H1 (cell line): ENCODE results near the gene CELSR1. TPM values are rescaled to one million over a fixed set of nuclear protein-coding genes. Genes with fewer than 3 reads are reported as not detected.

Experiments used
- CTCF ChIA-PET: fragments of 300-600 bp; sonication (Branson Sonifier 250); formaldehyde crosslinking; loops from one replicate; lab custom pipeline; 2021; ENCODE audit not compliant: partially characterized antibody; lab: Charles Lee
- POLR2A ChIA-PET: fragments of 300-600 bp; sonication (Branson Sonifier 250); formaldehyde crosslinking; loops from one replicate; lab custom pipeline; 2021; ENCODE audit warnings: inconsistent platforms; ENCODE audit not compliant: partially characterized antibody; lab: Charles Lee
- DNase-seq, 2 experiments: peaks; one replicate each; pipeline versions ENCODE4 v3.0.0 to v3.0.0-alpha.2; 2010 to 2022; ENCODE audit warnings: low spot score in 2 of 2, low read depth in 1 of 2, mixed read lengths in 1 of 2
- FAIRE-seq: peaks from 2 replicates; lab custom pipeline; 2011; peaks lifted over from hg19 to GRCh38; lab: Jason Lieb, UNC
- H2AFZ ChIP-seq: 2 replicates; pipeline ENCODE4 v1.8.1; 2012; ENCODE audit warnings: low read length, inconsistent platforms
- H2AK5ac ChIP-seq: 2 replicates; pipeline ENCODE4 v1.6.1; 2013; ENCODE audit warnings: low read depth, low read length
- H2BK120ac ChIP-seq: replicated peaks from 2 replicates; pipeline ENCODE3; 2013; ENCODE audit warnings: low read depth, low read length, inconsistent platforms
- H2BK12ac ChIP-seq: 2 replicates; pipeline ENCODE4 v1.6.1; 2013; ENCODE audit warnings: low read depth, low read length
- H2BK15ac ChIP-seq: 2 replicates; pipeline ENCODE4 v1.6.1; 2013; ENCODE audit warnings: low read length
- H2BK20ac ChIP-seq: 2 replicates; pipeline ENCODE4 v1.6.1; 2013; ENCODE audit warnings: low read length
- H2BK5ac ChIP-seq: 2 replicates; pipeline ENCODE4 v1.6.1; 2013; ENCODE audit warnings: low read depth, low read length
- H3K14ac ChIP-seq: 2 replicates; pipeline ENCODE4 v1.6.1; 2013; ENCODE audit warnings: inconsistent platforms; ENCODE audit not compliant: insufficient read length
- H3K18ac ChIP-seq: 2 replicates; pipeline ENCODE4 v1.6.1; 2013; ENCODE audit warnings: low read length; ENCODE audit errors: extremely low read depth
- H3K23ac ChIP-seq: 2 replicates; pipeline ENCODE4 v1.6.1; 2013; ENCODE audit warnings: inconsistent platforms; ENCODE audit not compliant: insufficient read length
- H3K23me2 ChIP-seq: 2 replicates; pipeline ENCODE4 v1.6.1; 2013; ENCODE audit warnings: low read depth, low read length
- H3K27ac ChIP-seq: 2 replicates; pipeline ENCODE4 v1.6.1; 2011; ENCODE audit warnings: low read depth, low read length, inconsistent platforms
- H3K27me3 ChIP-seq, 4 experiments: replicated peaks in 1 of 4; 1 replicate in 1 of 4; 2 replicates in 3 of 4; pipeline versions ENCODE4 v1.6.1 to v1.8.1; 2011 to 2013; ENCODE audit warnings: low read length in 3 of 4, mild to moderate bottlenecking in 3 of 4, inconsistent platforms in 2 of 4, mixed read lengths in 2 of 4, moderate library complexity in 1 of 4; ENCODE audit not compliant: control insufficient read depth in 3 of 4, insufficient read depth in 3 of 4; ENCODE audit errors: extremely low read depth in 1 of 4
- H3K36me3 ChIP-seq, 4 experiments: 2 replicates each; pipeline versions ENCODE4 v1.6.1 to v1.8.1; 2011 to 2013; ENCODE audit warnings: mild to moderate bottlenecking in 4 of 4, low read length in 3 of 4, moderate library complexity in 2 of 4, control low read depth in 1 of 4, inconsistent platforms in 1 of 4; ENCODE audit not compliant: insufficient read depth in 4 of 4, control insufficient read depth in 2 of 4
- H3K4ac ChIP-seq: replicated peaks from 2 replicates; pipeline ENCODE3; 2013; ENCODE audit warnings: low read length, low read depth, mixed read lengths, inconsistent platforms; ENCODE audit not compliant: insufficient read length
- H3K4me1 ChIP-seq, 4 experiments: replicated peaks in 1 of 4; 1 replicate in 1 of 4; 2 replicates in 3 of 4; pipeline versions ENCODE4 v1.6.1 to v1.8.1; 2011 to 2013; ENCODE audit warnings: low read length in 3 of 4, inconsistent platforms in 2 of 4, mixed read lengths in 1 of 4; ENCODE audit not compliant: insufficient read depth in 4 of 4, control insufficient read depth in 3 of 4
- H3K4me2 ChIP-seq, 2 experiments: 2 replicates each; pipeline versions ENCODE4 v1.6.1 to v1.8.1; 2011 to 2013; ENCODE audit warnings: low read depth in 2 of 2, low read length in 2 of 2, control low read depth in 1 of 2, inconsistent platforms in 1 of 2, mild to moderate bottlenecking in 1 of 2; ENCODE audit not compliant: insufficient read depth in 1 of 2
- H3K4me3 ChIP-seq, 4 experiments: fragments of 200-600, 300-600 bp in 1 of 4; sonication (generic), shearing (Covaris generic), sonication (Bioruptor Twin) in 1 of 4; 2 replicates each; pipeline versions ENCODE4 v1.5.1 to v1.8.1; 2011 to 2016; ENCODE audit warnings: low read length in 4 of 4, low read depth in 3 of 4, control low read depth in 2 of 4, inconsistent platforms in 2 of 4, mild to moderate bottlenecking in 2 of 4, mixed read lengths in 1 of 4, moderate library complexity in 1 of 4; ENCODE audit not compliant: insufficient read depth in 2 of 4; ENCODE audit errors: extremely low read depth in 1 of 4
- H3K56ac ChIP-seq: replicated peaks from 2 replicates; pipeline ENCODE3; 2013; ENCODE audit warnings: low read depth, mild to moderate bottlenecking, mixed read lengths, low read length, inconsistent platforms; ENCODE audit not compliant: insufficient read length
- H3K79me1 ChIP-seq: 2 replicates; pipeline ENCODE4 v1.6.1; 2013; ENCODE audit warnings: low read depth, low read length, control low read depth
- H3K79me2 ChIP-seq, 2 experiments: 2 replicates each; pipeline versions ENCODE4 v1.6.1 to v1.8.1; 2012 to 2013; ENCODE audit warnings: low read length in 2 of 2, mild to moderate bottlenecking in 2 of 2, inconsistent platforms in 1 of 2; ENCODE audit not compliant: insufficient read depth in 2 of 2, control insufficient read depth in 1 of 2
- H3K9ac ChIP-seq, 4 experiments: replicated peaks in 1 of 4; 1 replicate in 1 of 4; 2 replicates in 3 of 4; pipeline versions ENCODE4 v1.6.1 to v1.8.1; 2011 to 2013; ENCODE audit warnings: low read depth in 3 of 4, low read length in 3 of 4, control low read depth in 2 of 4, mild to moderate bottlenecking in 2 of 4, moderate library complexity in 2 of 4, inconsistent platforms in 1 of 4; ENCODE audit errors: extremely low read depth in 1 of 4
- H3K9me3 ChIP-seq, 2 experiments: 2 replicates each; pipeline versions ENCODE4 v1.6.1 to v1.8.1; 2012 to 2013; ENCODE audit warnings: mild to moderate bottlenecking in 2 of 2, moderate library complexity in 2 of 2, control low read depth in 1 of 2, inconsistent platforms in 1 of 2, low read depth in 1 of 2, low read length in 1 of 2, mixed read lengths in 1 of 2; ENCODE audit not compliant: insufficient read depth in 2 of 2
- H4K20me1 ChIP-seq, 2 experiments: replicated peaks in 1 of 2; 2 replicates each; pipeline versions ENCODE3 to v1.8.1; 2011 to 2013; ENCODE audit warnings: inconsistent platforms in 2 of 2, low read length in 2 of 2, mild to moderate bottlenecking in 1 of 2; ENCODE audit not compliant: insufficient read depth in 2 of 2, control insufficient read depth in 1 of 2
- H4K5ac ChIP-seq: 2 replicates; pipeline ENCODE4 v1.6.1; 2013; ENCODE audit warnings: low read length, low read depth, mixed read lengths, inconsistent platforms; ENCODE audit not compliant: insufficient read length
- H4K8ac ChIP-seq: 2 replicates; pipeline ENCODE4 v1.8.0; 2013; ENCODE audit warnings: mild to moderate bottlenecking, moderate library complexity, low read length, inconsistent platforms; ENCODE audit not compliant: insufficient read depth; ENCODE audit errors: extremely low read depth
- H4K91ac ChIP-seq: replicated peaks from 2 replicates; pipeline ENCODE3; 2013; ENCODE audit warnings: low read length, mixed read lengths, inconsistent platforms; ENCODE audit not compliant: insufficient read length
- CREB1 ChIP-seq: IDR thresholded peaks from 2 replicates; pipeline ENCODE4 v1.6.1; 2012; ENCODE audit warnings: inconsistent platforms
- EZH2 ChIP-seq: fragments of 200-600 bp; sonication (generic); IDR thresholded peaks from 2 replicates; pipeline ENCODE4 v1.7.1; 2012; ENCODE audit warnings: low read depth, mild to moderate bottlenecking, moderate library complexity, low read length, inconsistent platforms; ENCODE audit not compliant: severe bottlenecking
- HDAC6 ChIP-seq: IDR thresholded peaks from one replicate; pipeline ENCODE4 v1.7.1; 2012; ENCODE audit warnings: low read depth, mild to moderate bottlenecking, inconsistent platforms, low read length, moderate library complexity
- JUND ChIP-seq: IDR thresholded peaks from 2 replicates; pipeline ENCODE4 v1.6.1; 2011; ENCODE audit warnings: mild to moderate bottlenecking, improper control_type of control experiment, low read length
- POLR2A ChIP-seq, 2 experiments: IDR thresholded peaks; 1 replicate in 1 of 2; 2 replicates in 1 of 2; pipeline ENCODE4 v1.6.1; 2011; ENCODE audit warnings: low read depth in 2 of 2, low read length in 2 of 2, mild to moderate bottlenecking in 2 of 2; ENCODE audit errors: control extremely low read depth in 1 of 2
- POLR2AphosphoS5 ChIP-seq: IDR thresholded peaks from 2 replicates; pipeline ENCODE4 v1.6.1; 2011; ENCODE audit warnings: low read depth, low read length
- SIN3A ChIP-seq, 2 experiments: IDR thresholded peaks in 1 of 2; conservative IDR thresholded peaks in 1 of 2; 2 replicates each; pipeline ENCODE4 v1.6.1; 2011 to 2012; ENCODE audit warnings: low read length in 2 of 2, improper control_type of control experiment in 1 of 2, low read depth in 1 of 2, mild to moderate bottlenecking in 1 of 2
- SIX5 ChIP-seq: IDR thresholded peaks from 2 replicates; pipeline ENCODE4 v1.6.1; 2011; ENCODE audit warnings: mild to moderate bottlenecking, low read depth, low read length
- SP2 ChIP-seq: IDR thresholded peaks from 2 replicates; pipeline ENCODE4 v1.6.1; 2012; ENCODE audit warnings: mild to moderate bottlenecking, low read length, inconsistent platforms
- TAF1 ChIP-seq: IDR thresholded peaks from 2 replicates; pipeline ENCODE4 v1.6.1; 2011; ENCODE audit warnings: mild to moderate bottlenecking, low read depth, low read length
- TAF7 ChIP-seq: optimal IDR thresholded peaks from 2 replicates; pipeline ENCODE3; 2011; ENCODE audit warnings: low read depth, mild to moderate bottlenecking, inconsistent platforms, low read length, moderate library complexity, borderline replicate concordance
- WGBS, 2 experiments: shearing (Covaris generic) in 1 of 2; methylation state at CpG; one replicate each; pipeline versions ENCODE4 v1.1.6 to v1.1.7; 2013 to 2015; ENCODE audit warnings: low lambda C conversion rate in 2 of 2, mixed read lengths in 2 of 2, inconsistent platforms in 1 of 2, low coverage in 1 of 2, missing lambda C conversion rate in 1 of 2; ENCODE audit not compliant: insufficient replicate concordance in 2 of 2, insufficient coverage in 1 of 2, insufficient read length in 1 of 2; ENCODE audit errors: extremely low coverage in 1 of 2, missing lambda C conversion rate in 1 of 2; 5-methylcytosine and 5-hydroxymethylcytosine counted together
- polyA plus RNA-seq, 7 experiments: library from polyadenylated mRNA; depleted of rRNA in 3 of 7; stranded (reverse) in 5 of 7; unstranded in 2 of 7; fragments of >200 nt in 5 of 7; fragments of 200-250 nt in 2 of 7; gene quantifications; 1 replicate in 5 of 7; 2 replicates in 1 of 7; 4 replicates in 1 of 7; pipeline versions ENCODE4 v1.2.1 to v1.2.3, GENCODE V29; 2011 to 2013; ENCODE audit warnings: missing spikeins in 2 of 7, mixed read lengths in 2 of 7
- total RNA-seq: library from RNA; stranded (reverse); fragmentation: NEBNext Ultra II Directional; extraction: Animal tissue kit (Norgen Biotek cat#: 25700); gene quantifications from 2 replicates; pipeline ENCODE4 v1.2.1, GENCODE V29; 2021

CELSR1 gene
- total and polyA plus RNA-seq, 2 of the 8 experiments (the other 6 are each of a cell fraction or from before 2014, with no cell fraction given): 9.0 to 12.4 TPM

DNA sequence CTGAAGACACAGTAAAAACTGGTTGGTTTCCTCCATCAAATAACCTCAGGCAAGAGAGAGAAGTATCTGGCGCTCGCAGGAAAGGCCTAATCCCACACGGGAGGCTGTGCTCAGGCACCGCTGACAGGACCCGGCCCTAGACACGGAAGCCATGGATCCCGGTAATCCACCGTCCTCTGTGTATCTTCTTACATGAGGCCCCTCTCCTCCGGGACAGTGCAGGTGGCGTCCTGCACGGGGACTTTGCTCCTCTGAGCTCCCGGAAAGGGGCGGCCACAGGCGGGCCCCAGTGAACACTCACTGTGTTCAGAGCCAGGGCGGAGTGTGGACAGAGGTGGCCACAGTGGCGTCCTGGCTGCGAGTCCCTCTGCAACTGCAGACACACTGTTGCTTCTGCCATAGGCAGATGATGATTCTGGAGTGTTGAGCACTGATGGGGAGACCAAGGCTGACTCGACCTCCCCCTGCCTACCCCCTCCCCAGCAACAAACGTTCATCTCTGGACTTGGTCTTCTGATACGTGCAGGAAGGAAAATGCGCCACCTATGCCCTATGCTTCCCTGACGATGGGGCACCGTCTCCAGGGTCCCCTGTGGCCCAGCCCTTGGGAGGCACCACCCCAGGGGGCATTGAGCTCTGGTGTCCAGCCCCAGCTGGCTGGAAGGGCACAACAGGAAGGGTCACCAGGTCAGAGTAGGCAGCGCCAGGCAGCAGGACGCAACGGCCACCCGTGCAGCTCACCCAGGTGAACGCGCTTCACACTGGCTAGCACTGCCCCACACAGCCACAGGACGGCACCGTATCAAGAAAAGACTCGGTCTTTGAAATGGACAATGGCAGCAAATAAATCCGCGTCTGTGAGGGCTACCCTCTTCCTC, 106.2 kb downstream of the CELSR1 start:
- no peaks in the 10 kb centered on the region for H3K79me2 ChIP-seq
- H3K27me3 ChIP-seq: no peaks in the 10 kb centered on the region
- H3K4ac ChIP-seq: no peak overlapping the region
- H3K9me3 ChIP-seq: no peaks in the 10 kb centered on the region
- H3K56ac ChIP-seq: no peak overlapping the region
- no peak overlapping the region for H2BK120ac ChIP-seq
- no peak overlapping the region for H2BK20ac ChIP-seq
- 0 out of 2 replicates have a peak overlapping the region, but pooled peaks have one; percentile 51 for H4K8ac ChIP-seq
- no peak overlapping the region for H2BK5ac ChIP-seq
- no peak overlapping the region for H3K23ac ChIP-seq
- no peak overlapping the region for H3K14ac ChIP-seq
- H2BK15ac ChIP-seq: no peak overlapping the region
- H3K9ac ChIP-seq: no peak overlapping the region
- no peak overlapping the region for H4K91ac ChIP-seq
- CTCF ChIA-PET: interaction anchor here (1.0 to 2.9 kb wide), 4 partner anchors 11 to 64 kb away, joined by 3 to 14 read pairs (median 4); no protein-coding TSS in a partner anchor
- 90% methylated on average over 28 of the region's 34 CpGs; no CpG with 5 or more reads in 1 of the 2 experiments for WGBS, 2 experiments
- POLR2A ChIA-PET: no interaction called here
- no peak overlapping the region for H2BK12ac ChIP-seq
- H3K4me2 ChIP-seq: no peak overlapping the region
- FAIRE-seq (no peak), DNase-seq (no peak)
- no peak overlapping the region for H3K4me3 ChIP-seq
- H3K27ac ChIP-seq: no peak overlapping the region
- no peak overlapping the region for H3K18ac ChIP-seq
- H3K36me3 ChIP-seq: no peaks in the 10 kb centered on the region
- no peaks in the 10 kb centered on the region for H3K4me1 ChIP-seq
- no peak for TF ChIP-seq JUND
- no peak for TF ChIP-seq SIN3A (conservative IDR thresholded peaks at IDR 0.05 in 1 of 2, IDR thresholded peaks at IDR 0.05 in 1 of 2; ENCODE audit: low read depth in 1 of 2, low read length in 2 of 2)
- TF ChIP-seq SIX5: no peak
- no peak for TF ChIP-seq EZH2
- TF ChIP-seq TAF1: no peak
- no peak for TF ChIP-seq TAF7
- TF ChIP-seq POLR2AphosphoS5: no peak
- TF ChIP-seq POLR2A (IDR thresholded peaks at IDR 0.05; ENCODE audit: control extremely low read depth in 1 of 2, low read depth in 2 of 2, low read length in 2 of 2): no peak
- TF ChIP-seq SP2: no peak
- no peak for TF ChIP-seq HDAC6
- TF ChIP-seq CREB1: no peak
- H3K79me1 ChIP-seq: no peaks in the 10 kb centered on the region
- H4K20me1 ChIP-seq: peaks cover 0 to 1% of the 10 kb centered on the region in 2 experiments
- H2AK5ac ChIP-seq: no peak overlapping the region
- no peak overlapping the region for H2AFZ ChIP-seq
- no peaks in the 10 kb centered on the region for H3K23me2 ChIP-seq
- no peak overlapping the region for H4K5ac ChIP-seq
